Endothelial cell of umbilical vein (primary cell): ENCODE data around the gene NOD2. TPM values are rescaled to one million over a fixed set of nuclear protein-coding genes. Genes with fewer than 3 reads are reported as not detected.

ENCODE experiments used
- BruUV-seq: library from RNA; stranded (reverse); fragments of 400-500 nt; replicated peaks from 2 replicates; lab custom pipeline; 2021; lab: Mats Ljungman, UMichigan
- CTCF ChIA-PET: fragments of 300-600, 350-600 bp; sonication (Branson Sonifier 250); formaldehyde crosslinking; loops from one replicate; lab custom pipeline; 2021; ENCODE audit warnings: antibody characterized with exemption, inconsistent platforms; lab: Charles Lee
- POLR2A ChIA-PET: fragments of 300-600, 350-600 bp; sonication (Branson Sonifier 250); formaldehyde crosslinking; loops from one replicate; lab custom pipeline; 2021; ENCODE audit warnings: antibody characterized with exemption, inconsistent platforms; lab: Charles Lee
- DNase-seq: peaks from one replicate; pipeline ENCODE4 v3.0.0-alpha.2; 2011; ENCODE audit warnings: low read depth, low spot score
- FAIRE-seq: peaks from 2 replicates; lab custom pipeline; 2011; peaks lifted over from hg19 to GRCh38; lab: Jason Lieb, UNC
- H2AFZ ChIP-seq: 2 replicates; pipeline ENCODE4 v1.6.0; 2012; ENCODE audit warnings: low read depth, low read length, control low read depth, inconsistent platforms
- H3K27ac ChIP-seq: 2 replicates; pipeline ENCODE4 v1.5.1; 2011; ENCODE audit warnings: low read depth, mild to moderate bottlenecking, control low read depth, low read length, moderate library complexity; ENCODE audit not compliant: insufficient read depth
- H3K27me3 ChIP-seq, 2 experiments: 2 replicates each; pipeline versions ENCODE4 v1.6.0 to v1.6.1; 2011; ENCODE audit warnings: low read length in 2 of 2, mixed read lengths in 1 of 2; ENCODE audit not compliant: control insufficient read depth in 2 of 2, insufficient read depth in 2 of 2
- H3K36me3 ChIP-seq, 2 experiments: 2 replicates in 1 of 2; 3 replicates in 1 of 2; pipeline ENCODE4 v1.5.1; 2011; ENCODE audit warnings: low read length in 2 of 2, mild to moderate bottlenecking in 1 of 2, moderate library complexity in 1 of 2; ENCODE audit not compliant: control insufficient read depth in 2 of 2, insufficient read depth in 2 of 2; ENCODE audit errors: extremely low read depth in 1 of 2
- H3K4me1 ChIP-seq: 3 replicates; pipeline ENCODE4 v1.5.1; 2011; ENCODE audit warnings: mild to moderate bottlenecking, low read length; ENCODE audit not compliant: control insufficient read depth, insufficient read depth; ENCODE audit errors: extremely low read depth
- H3K4me2 ChIP-seq: 2 replicates; pipeline ENCODE4 v1.6.1; 2011; ENCODE audit warnings: low read length, control low read depth, mixed read lengths; ENCODE audit not compliant: insufficient read depth
- H3K4me3 ChIP-seq, 3 experiments: fragments of 200-600 bp in 1 of 3; sonication (generic), shearing (Covaris generic) in 1 of 3; replicated peaks in 1 of 3; 2 replicates each; pipeline ENCODE4 v1.5.1; 2011 to 2016; ENCODE audit warnings: control low read depth in 3 of 3, low read length in 3 of 3, mild to moderate bottlenecking in 2 of 3, inconsistent platforms in 1 of 3, low read depth in 1 of 3, moderate library complexity in 1 of 3; ENCODE audit not compliant: insufficient read depth in 1 of 3
- H3K79me2 ChIP-seq: 2 replicates; pipeline ENCODE4 v1.6.0; 2012; ENCODE audit warnings: low read length, inconsistent platforms; ENCODE audit not compliant: control insufficient read depth, insufficient read depth
- H3K9ac ChIP-seq: replicated peaks from 2 replicates; pipeline ENCODE3; 2011; ENCODE audit warnings: low read length, control low read depth; ENCODE audit not compliant: insufficient read depth; ENCODE audit errors: extremely low read depth
- H3K9me1 ChIP-seq: replicated peaks from 3 replicates; pipeline ENCODE4 v1.6.0; 2011; ENCODE audit warnings: mild to moderate bottlenecking, low read length; ENCODE audit not compliant: control insufficient read depth, insufficient read depth; ENCODE audit errors: extremely low read depth
- H3K9me3 ChIP-seq: replicated peaks from 2 replicates; pipeline ENCODE4 v1.5.1; 2012; ENCODE audit warnings: low read length, inconsistent platforms; ENCODE audit not compliant: control insufficient read depth, insufficient read depth
- H4K20me1 ChIP-seq: replicated peaks from 2 replicates; pipeline ENCODE3; 2011; ENCODE audit warnings: mild to moderate bottlenecking, low read length; ENCODE audit not compliant: control insufficient read depth, insufficient read depth; ENCODE audit errors: extremely low read depth
- CTCF ChIP-seq, 2 donors: IDR thresholded peaks; 1 replicate in 1 of 2; 2 replicates in 1 of 2; pipeline ENCODE4 v1.5.1; 2011; ENCODE audit warnings: low read length in 2 of 2, mild to moderate bottlenecking in 2 of 2, moderate library complexity in 2 of 2, control low read depth in 1 of 2, inconsistent platforms in 1 of 2, low read depth in 1 of 2; ENCODE audit not compliant: insufficient read depth in 1 of 2; ENCODE audit errors: extremely low read depth in 1 of 2
- EZH2 ChIP-seq: IDR thresholded peaks from 2 replicates; pipeline ENCODE4 v1.6.1; 2012; ENCODE audit warnings: borderline replicate concordance, low read depth, mild to moderate bottlenecking, moderate library complexity, low read length, inconsistent platforms; ENCODE audit not compliant: severe bottlenecking
- FOS ChIP-seq: IDR thresholded peaks from 2 replicates; pipeline ENCODE4 v1.6.1; 2011; ENCODE audit warnings: mild to moderate bottlenecking, low read length, moderate library complexity, borderline replicate concordance; ENCODE audit not compliant: insufficient read depth
- GATA2 ChIP-seq: IDR thresholded peaks from 2 replicates; pipeline ENCODE4 v1.7.0; 2011; ENCODE audit warnings: low read depth, mild to moderate bottlenecking, moderate library complexity, mixed read lengths, low read length; ENCODE audit not compliant: insufficient read length, insufficient read depth
- JUN ChIP-seq: IDR thresholded peaks from 2 replicates; pipeline ENCODE4 v1.6.1; 2011; ENCODE audit warnings: borderline replicate concordance, low read depth; ENCODE audit not compliant: insufficient read length, insufficient read depth
- MAX ChIP-seq: IDR thresholded peaks from 2 replicates; pipeline ENCODE4 v1.6.1; 2011; ENCODE audit not compliant: insufficient read depth, insufficient read length
- MYC ChIP-seq: IDR thresholded peaks from one replicate; pipeline ENCODE4 v1.6.1; 2011; ENCODE audit warnings: mild to moderate bottlenecking, low read depth, low read length
- POLR2A ChIP-seq: IDR thresholded peaks from 2 replicates; pipeline ENCODE4 v1.6.1; 2012; ENCODE audit warnings: low read depth, mild to moderate bottlenecking, control low read depth, low read length
- POLR2AphosphoS5 ChIP-seq: IDR thresholded peaks from 2 replicates; pipeline ENCODE4 v1.6.1; 2012; ENCODE audit warnings: low read depth, mild to moderate bottlenecking, control low read depth, low read length, moderate library complexity; ENCODE audit not compliant: insufficient read depth
- dilution Hi-C: fragments of 300-500 bp; cut with MboI; formaldehyde crosslinking; loops from one replicate; pipeline ENCODE4 v1.15.0; 2019; ENCODE audit warnings: low sequenced_read_pairs; ENCODE audit not compliant: extremely low pct_ligation_motif_present
- intact Hi-C: fragments of 100-400 bp; cut with micrococcal nuclease; formaldehyde crosslinking; loops from one replicate; pipeline ENCODE4 v1.10.0; 2022
- polyA plus RNA-seq, 4 experiments: library from polyadenylated mRNA; depleted of rRNA in 3 of 4; stranded (reverse) in 3 of 4; unstranded in 1 of 4; fragments of >200 nt; gene quantifications; 2 replicates each; pipeline versions ENCODE4 v1.2.1 to v1.2.3, GENCODE V29; 2011 to 2012; ENCODE audit warnings: missing spikeins in 1 of 4
- total RNA-seq: library from RNA; stranded (reverse); gene quantifications from 2 replicates; pipeline ENCODE4 v1.2.3, GENCODE V29; 2021

NOD2 gene
- total and polyA plus RNA-seq, 2 donors (not counting 3 experiments of a cell fraction or from before 2014, with no cell fraction given), result 0.07 to 0.58 TPM

DNA sequence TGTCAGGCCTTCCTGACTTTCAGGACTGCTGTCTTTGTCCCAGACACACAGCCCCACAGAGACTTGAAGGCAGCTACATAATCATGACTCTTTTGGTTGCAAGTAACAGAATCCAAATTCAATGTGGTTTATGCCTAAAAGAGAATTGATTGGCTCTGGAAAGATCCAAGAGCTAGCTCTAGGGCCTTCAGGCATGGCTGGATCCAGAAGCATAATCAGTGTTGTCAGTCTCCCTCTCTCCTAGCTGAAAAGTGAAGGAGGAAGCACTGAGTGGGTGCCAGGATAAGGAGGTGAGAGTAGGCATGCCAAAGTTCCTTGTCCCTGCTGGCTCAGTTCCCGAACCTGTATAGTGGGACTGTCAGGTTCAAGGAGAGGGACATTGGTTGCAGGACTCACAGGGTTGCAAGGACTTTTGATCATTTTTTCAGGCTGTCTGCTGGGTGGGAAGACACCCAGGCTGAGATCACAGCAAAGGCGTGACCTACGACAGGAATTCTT lies 37.8 kb upstream of the NOD2 start:
- no peaks in the 10 kb centered on the region for H3K79me2 ChIP-seq
- no peak overlapping the region for H3K9ac ChIP-seq
- no peaks in the 10 kb centered on the region for H3K9me1 ChIP-seq
- intact Hi-C loops, result no loop called here
- no peak overlapping the region for H3K4me2 ChIP-seq
- BruUV-seq, result no TSS peak
- no peaks in the 10 kb centered on the region for H4K20me1 ChIP-seq
- no peak for DNase-seq
- H3K4me3 ChIP-seq, result no peak overlapping the region
- no peaks in the 10 kb centered on the region for H3K9me3 ChIP-seq
- POLR2A ChIA-PET, result no interaction called here
- H3K27me3 ChIP-seq, result no peaks in the 10 kb centered on the region
- FAIRE-seq, result no peak
- dilution Hi-C loops, result no loop called here
- CTCF ChIA-PET, result interaction anchor here (1.8 kb wide), 1 partner anchor 10 kb away, joined by 10 read pairs; no protein-coding TSS in a partner anchor
- no peaks in the 10 kb centered on the region for H3K36me3 ChIP-seq
- no peak overlapping the region for H3K27ac ChIP-seq
- no peaks in the 10 kb centered on the region for H3K4me1 ChIP-seq
- H2AFZ ChIP-seq, result no peak overlapping the region
- no peak for TF ChIP-seq GATA2
- TF ChIP-seq MYC, result no peak
- no peak for TF ChIP-seq FOS
- TF ChIP-seq JUN, result no peak
- no peak for TF ChIP-seq MAX
- TF ChIP-seq CTCF (IDR thresholded peaks at IDR 0.05; ENCODE audit: extremely low read depth in 1 of 2, insufficient read depth in 1 of 2, low read depth in 1 of 2, low read length in 2 of 2), result no peak
- no peak for TF ChIP-seq EZH2
- no peak for TF ChIP-seq POLR2AphosphoS5
- TF ChIP-seq POLR2A, result no peak
